Prostate gland (tissue), 2 donors: ENCODE data around the gene WDR20.

Experiments used
- POLR2A ChIP-seq: fragments of 450-650 bp; IDR thresholded peaks from one replicate; pipeline ENCODE4 v1.6.1; 2016; ENCODE audit warnings: antibody characterized with exemption, mild to moderate bottlenecking
- POLR2AphosphoS5 ChIP-seq: sonication (generic); formaldehyde crosslinking; IDR thresholded peaks from one replicate; pipeline ENCODE4 v1.6.1; 2017; ENCODE audit warnings: antibody characterized with exemption
- TF ChIP-seq, protein P1 (sequence below), 4 experiments: fragments of 200-600 bp in 2 of 4; fragments of 450-650 bp in 2 of 4; sonication (generic) in 2 of 4; IDR thresholded peaks; 1 replicate in 3 of 4; 2 replicates in 1 of 4; pipeline ENCODE4 v1.5.1; 2016 to 2019; ENCODE audit warnings: antibody characterized with exemption in 4 of 4, mild to moderate bottlenecking in 2 of 4, moderate library complexity in 2 of 4

- TF ChIP-seq, protein P1, sequence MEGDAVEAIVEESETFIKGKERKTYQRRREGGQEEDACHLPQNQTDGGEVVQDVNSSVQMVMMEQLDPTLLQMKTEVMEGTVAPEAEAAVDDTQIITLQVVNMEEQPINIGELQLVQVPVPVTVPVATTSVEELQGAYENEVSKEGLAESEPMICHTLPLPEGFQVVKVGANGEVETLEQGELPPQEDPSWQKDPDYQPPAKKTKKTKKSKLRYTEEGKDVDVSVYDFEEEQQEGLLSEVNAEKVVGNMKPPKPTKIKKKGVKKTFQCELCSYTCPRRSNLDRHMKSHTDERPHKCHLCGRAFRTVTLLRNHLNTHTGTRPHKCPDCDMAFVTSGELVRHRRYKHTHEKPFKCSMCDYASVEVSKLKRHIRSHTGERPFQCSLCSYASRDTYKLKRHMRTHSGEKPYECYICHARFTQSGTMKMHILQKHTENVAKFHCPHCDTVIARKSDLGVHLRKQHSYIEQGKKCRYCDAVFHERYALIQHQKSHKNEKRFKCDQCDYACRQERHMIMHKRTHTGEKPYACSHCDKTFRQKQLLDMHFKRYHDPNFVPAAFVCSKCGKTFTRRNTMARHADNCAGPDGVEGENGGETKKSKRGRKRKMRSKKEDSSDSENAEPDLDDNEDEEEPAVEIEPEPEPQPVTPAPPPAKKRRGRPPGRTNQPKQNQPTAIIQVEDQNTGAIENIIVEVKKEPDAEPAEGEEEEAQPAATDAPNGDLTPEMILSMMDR (IDR thresholded peaks at IDR 0.05), result no peak
- no peak for TF ChIP-seq POLR2A
- TF ChIP-seq POLR2AphosphoS5, result no peak
Observed at GRCh38 chr14:102195446-102195845, 55.7 kb downstream of the WDR20 start.
